HAP-1 (cell line): Measurements from ENCODE around the gene DLGAP1.

Experiments used
- DNase-seq, 2 experiments: peaks; one replicate each; pipeline ENCODE4 v3.0.0-alpha.2; 2016 to 2020; ENCODE audit warnings: low spot score in 2 of 2
- H3K27me3 ChIP-seq: fragments of 250-450 bp; sonication (Bioruptor Pico); 2 replicates; pipeline ENCODE4 v1.5.1; 2020; ENCODE audit warnings: low read depth, mild to moderate bottlenecking, moderate library complexity
- H3K36me3 ChIP-seq: fragments of 250-450 bp; sonication (Bioruptor Pico); replicated peaks from 2 replicates; pipeline ENCODE4 v1.5.1; 2020; ENCODE audit warnings: mild to moderate bottlenecking
- H3K4me1 ChIP-seq: fragments of 250-450 bp; sonication (Bioruptor Pico); 2 replicates; pipeline ENCODE4 v1.5.1; 2020; ENCODE audit warnings: mild to moderate bottlenecking
- H3K4me3 ChIP-seq: fragments of 250-450 bp; sonication (Bioruptor Pico); 2 replicates; pipeline ENCODE4 v1.5.1; 2020; ENCODE audit warnings: mild to moderate bottlenecking, moderate library complexity
- H3K9me3 ChIP-seq: fragments of 250-450 bp; sonication (Bioruptor Pico); 2 replicates; pipeline ENCODE4 v1.5.1; 2020; ENCODE audit warnings: mild to moderate bottlenecking, moderate library complexity
- in situ Hi-C: fragments of 300-500 bp; cut with MboI; formaldehyde crosslinking; loops from 3 replicates; pipeline ENCODE4 v1.14.3; 2020; ENCODE audit warnings: low sequenced_read_pairs, inconsistent platforms, mixed read lengths

The DLGAP1 gene

GRCh38 chr18:3547891-3548615 is 907.1 kb downstream of the DLGAP1 start:
- Histone ChIP-seq H3K4me1 (no peaks in the 10 kb centered on the region), H3K4me3 (no peak overlapping the region), H3K9me3 (no peaks in the 10 kb centered on the region), H3K36me3 (no peaks in the 10 kb centered on the region), H3K27me3 (no peaks in the 10 kb centered on the region)
- in situ Hi-C loops: no loop called here
- no peak for DNase-seq

- Histone ChIP-seq H3K27me3 (no peaks in the 10 kb centered on the region), H3K9me3 (no peaks in the 10 kb centered on the region)
- in situ Hi-C loops: no loop called here
Measured at GRCh38 chr18:3546106-3546505, 909.0 kb downstream of the DLGAP1 start.

GRCh38 chr18:3544537-3544936 is 910.6 kb downstream of the DLGAP1 start:
- no peaks in the 10 kb centered on the region for H3K27me3 ChIP-seq
- H3K36me3 ChIP-seq: no peaks in the 10 kb centered on the region
- H3K4me3 ChIP-seq: no peak overlapping the region
- DNase-seq: no peak
- H3K9me3 ChIP-seq: no peaks in the 10 kb centered on the region
- no peaks in the 10 kb centered on the region for H3K4me1 ChIP-seq
- in situ Hi-C loops: no loop called here

More at GRCh38 chr18:3546106-3546505, 909.0 kb downstream of the DLGAP1 start:
- no peak for DNase-seq
- Histone ChIP-seq H3K4me1 (no peaks in the 10 kb centered on the region), H3K4me3 (no peak overlapping the region), H3K36me3 (no peaks in the 10 kb centered on the region)

DNA sequence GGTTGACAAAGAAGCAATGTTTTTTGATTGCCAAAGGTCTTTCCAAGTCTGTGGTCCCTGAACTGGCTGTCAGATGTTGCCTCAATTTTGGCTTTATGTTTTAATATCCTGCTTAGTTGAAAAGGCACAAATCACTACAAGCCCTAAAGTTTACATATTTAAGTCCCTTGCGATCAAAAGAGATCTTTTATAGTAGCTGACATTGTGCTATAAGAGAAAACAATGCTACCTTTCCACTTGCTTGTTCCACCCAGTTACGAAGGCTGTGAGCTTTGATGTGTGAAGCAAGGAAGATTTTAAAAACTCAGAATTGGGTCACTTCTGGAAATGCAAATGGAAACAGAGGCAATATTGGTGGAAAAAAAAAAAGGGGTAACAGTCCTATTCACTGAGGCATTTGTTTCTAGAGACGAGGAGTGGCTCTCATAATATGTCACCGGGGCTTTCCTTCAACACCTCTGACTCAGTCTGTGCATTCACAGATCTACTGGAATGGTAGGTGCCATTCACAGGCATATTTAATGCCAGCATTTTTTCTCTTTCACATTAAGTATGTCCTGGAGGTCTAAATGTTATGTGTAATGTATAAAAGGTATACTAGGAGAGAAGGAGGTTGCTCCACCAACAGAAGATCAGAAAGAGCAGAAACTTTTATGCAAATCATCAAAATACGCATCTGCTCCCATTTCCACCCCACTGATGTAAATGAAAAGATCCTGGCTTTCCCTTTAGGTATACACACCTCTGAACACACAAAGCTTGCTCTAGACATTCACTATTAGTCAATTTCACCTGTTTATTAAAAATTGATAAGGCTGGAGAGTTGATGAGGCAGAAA is 913.3 kb downstream of the DLGAP1 start:
- Histone ChIP-seq H3K9me3 (no peaks in the 10 kb centered on the region), H3K27me3 (no peaks in the 10 kb centered on the region), H3K4me1 (no peaks in the 10 kb centered on the region), H3K4me3 (no peak overlapping the region), H3K36me3 (no peaks in the 10 kb centered on the region)
- in situ Hi-C loops: no loop called here
- no peak for DNase-seq

- no peak for DNase-seq
- Histone ChIP-seq H3K27me3 (no peaks in the 10 kb centered on the region), H3K4me3 (no peak overlapping the region), H3K36me3 (no peaks in the 10 kb centered on the region), H3K9me3 (no peaks in the 10 kb centered on the region), H3K4me1 (no peaks in the 10 kb centered on the region)
- in situ Hi-C loops: no loop called here
Measured at GRCh38 chr18:3540805-3541548, 914.1 kb downstream of the DLGAP1 start.

DNA sequence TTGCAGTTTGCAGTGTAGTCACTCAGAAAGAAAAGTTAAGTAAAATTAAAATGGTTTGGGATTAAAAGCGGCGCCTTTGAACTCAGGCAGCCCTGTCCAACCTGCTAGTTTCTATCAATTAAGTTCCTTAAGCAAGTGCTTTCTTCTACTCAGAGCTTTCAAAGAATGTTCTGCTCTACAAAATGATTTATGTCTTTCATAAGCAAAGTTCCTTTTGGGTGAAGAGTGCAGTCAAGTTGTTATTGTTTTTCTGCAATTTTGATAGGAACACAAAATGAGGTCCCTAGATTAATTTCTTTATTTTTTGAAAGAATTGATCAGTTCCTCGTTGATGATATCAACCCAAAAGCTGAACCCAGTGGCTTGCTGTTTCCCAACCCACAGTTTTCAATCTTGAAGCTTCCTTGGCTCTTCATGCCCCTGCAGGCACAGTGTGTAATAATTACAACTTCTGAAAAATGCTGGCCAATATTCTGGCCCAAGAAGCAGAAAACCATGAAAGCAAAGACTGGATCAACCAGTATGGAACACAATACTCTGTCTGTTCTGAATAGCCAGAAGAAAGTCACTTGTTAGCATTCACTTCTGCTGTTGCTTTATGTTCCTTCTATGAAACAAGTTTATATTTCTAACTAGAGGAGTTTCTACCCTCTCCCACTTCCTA is 916.0 kb downstream of the DLGAP1 start:
- H3K4me3 ChIP-seq: no peak overlapping the region
- DNase-seq: no peak
- H3K4me1 ChIP-seq: no peaks in the 10 kb centered on the region
- H3K36me3 ChIP-seq: no peaks in the 10 kb centered on the region
- H3K27me3 ChIP-seq: no peaks in the 10 kb centered on the region
- in situ Hi-C loops: no loop called here
- no peaks in the 10 kb centered on the region for H3K9me3 ChIP-seq

DNA sequence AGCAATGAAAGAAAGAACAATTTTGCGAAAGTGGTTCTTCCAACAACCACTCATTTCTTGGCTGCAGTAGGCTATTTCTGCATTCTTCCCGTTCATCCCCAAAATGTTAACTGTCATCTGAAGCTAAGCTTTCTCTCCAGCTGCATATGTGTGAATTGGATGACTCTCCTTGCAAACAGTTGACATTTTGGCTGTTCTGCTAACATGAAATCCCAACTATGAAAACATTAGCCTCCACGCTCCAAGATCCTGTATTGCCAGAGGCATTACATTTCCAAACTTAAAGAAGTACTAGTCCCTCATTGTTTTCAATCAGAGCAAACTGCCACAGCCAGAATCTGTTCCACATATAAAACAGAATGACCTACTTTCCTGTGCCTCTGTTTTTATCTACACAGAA is 916.7 kb downstream of the DLGAP1 start:
- no peak for DNase-seq
- in situ Hi-C loops: no loop called here
- Histone ChIP-seq H3K4me1 (peaks cover under 1% of the 10 kb centered on the region; the same call in 1 of the 2 replicates), H3K36me3 (no peaks in the 10 kb centered on the region), H3K9me3 (no peaks in the 10 kb centered on the region), H3K4me3 (no peak overlapping the region), H3K27me3 (no peaks in the 10 kb centered on the region)

- no peaks in the 10 kb centered on the region for H3K27me3 ChIP-seq
- H3K9me3 ChIP-seq: no peaks in the 10 kb centered on the region
- H3K36me3 ChIP-seq: no peaks in the 10 kb centered on the region
- in situ Hi-C loops: no loop called here
- H3K4me1 ChIP-seq: peaks cover 4% of the 10 kb centered on the region; the same call in 1 of the 2 replicates
- no peak overlapping the region for H3K4me3 ChIP-seq
- no peak for DNase-seq
Measured at GRCh38 chr18:3530807-3531206, 924.3 kb downstream of the DLGAP1 start.

- in situ Hi-C loops: no loop called here
- Histone ChIP-seq H3K4me1 (peaks cover 4% of the 10 kb centered on the region; the same call in 1 of the 2 replicates), H3K36me3 (no peaks in the 10 kb centered on the region), H3K4me3 (no peak overlapping the region), H3K27me3 (no peaks in the 10 kb centered on the region), H3K9me3 (no peaks in the 10 kb centered on the region)
- DNase-seq: no peak
Measured at GRCh38 chr18:3529601-3530000, 925.5 kb downstream of the DLGAP1 start.

DNA sequence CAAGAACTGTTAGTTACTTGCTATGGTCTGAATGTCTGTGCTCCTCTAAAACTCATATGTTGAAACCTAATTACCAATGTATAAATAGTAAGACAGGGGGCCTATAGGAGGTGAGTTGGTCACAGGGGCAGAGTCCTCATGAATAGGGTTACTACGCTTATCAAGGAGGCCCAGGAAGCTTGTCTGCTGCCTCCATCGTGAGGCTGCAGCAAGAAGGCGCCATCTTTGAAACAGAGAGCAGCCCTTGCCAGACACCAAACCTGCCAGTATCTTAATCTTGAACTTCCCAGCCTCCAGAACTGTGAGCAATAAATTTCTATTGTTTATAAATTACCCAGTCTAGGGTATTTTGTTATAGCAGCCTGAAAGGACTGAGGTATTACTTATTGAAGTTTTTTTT is 926.0 kb downstream of the DLGAP1 start:
- H3K36me3 ChIP-seq: no peaks in the 10 kb centered on the region
- in situ Hi-C loops: no loop called here
- H3K4me3 ChIP-seq: no peak overlapping the region
- no peaks in the 10 kb centered on the region; the same call in 1 of the 2 replicates for H3K9me3 ChIP-seq
- peaks cover 4% of the 10 kb centered on the region; the same call in 1 of the 2 replicates for H3K4me1 ChIP-seq
- DNase-seq: no peak
- no peaks in the 10 kb centered on the region for H3K27me3 ChIP-seq

GRCh38 chr18:3528231-3528630 is 926.9 kb downstream of the DLGAP1 start:
- no peaks in the 10 kb centered on the region for H3K36me3 ChIP-seq
- in situ Hi-C loops: no loop called here
- no peak for DNase-seq
- H3K4me1 ChIP-seq: peaks cover 1% of the 10 kb centered on the region; the same call in 1 of the 2 replicates
- peaks cover 2% of the 10 kb centered on the region; the same call in 1 of the 2 replicates for H3K9me3 ChIP-seq
- H3K27me3 ChIP-seq: no peaks in the 10 kb centered on the region
- H3K4me3 ChIP-seq: no peak overlapping the region

- DNase-seq: no peak
- in situ Hi-C loops: no loop called here
- no peak overlapping the region for H3K4me3 ChIP-seq
Measured at GRCh38 chr18:3526421-3527354, 928.4 kb downstream of the DLGAP1 start.

More at GRCh38 chr18:3526421-3527354, 928.4 kb downstream of the DLGAP1 start:
- no peaks in the 10 kb centered on the region for H3K36me3 ChIP-seq
- H3K9me3 ChIP-seq: peaks cover 2% of the 10 kb centered on the region; the same call in 1 of the 2 replicates
- H3K4me1 ChIP-seq: no peaks in the 10 kb centered on the region
- H3K27me3 ChIP-seq: no peaks in the 10 kb centered on the region
